ENCODE data around the gene CTDP1.

DNA sequence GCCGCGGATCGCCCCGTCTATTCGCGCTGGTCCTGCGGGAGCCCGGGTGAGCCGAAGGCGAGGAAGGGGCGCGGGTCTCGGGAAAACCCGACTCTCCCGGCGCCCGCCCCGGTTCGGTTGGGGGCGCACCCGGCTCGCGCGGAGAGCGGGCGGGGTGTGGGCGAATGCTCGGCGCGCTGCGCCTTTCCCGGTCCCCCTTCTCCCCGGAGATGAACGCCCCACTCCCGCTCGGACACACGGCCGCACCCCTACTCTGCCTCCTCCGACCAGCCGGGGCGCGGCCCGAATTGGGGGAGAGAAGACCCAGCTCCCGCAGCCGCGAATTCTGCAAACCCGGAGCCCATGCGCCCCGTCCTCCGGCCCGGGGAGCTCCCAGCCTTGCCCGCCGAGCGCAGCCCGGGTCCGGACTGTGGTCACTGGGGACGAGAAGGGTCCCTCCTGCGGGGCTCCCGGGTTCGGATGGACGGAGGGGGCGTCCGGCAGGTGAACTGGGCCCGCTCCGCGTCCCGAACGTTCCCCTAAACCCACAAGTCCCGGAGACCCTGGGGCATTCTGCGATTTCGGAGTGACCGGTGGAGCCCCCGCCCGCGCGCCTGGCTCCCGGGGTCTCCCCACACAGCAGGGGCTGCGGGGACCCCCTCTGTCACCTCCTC lies 118.9 kb downstream of the CTDP1 start:
- TF ChIP-seq CTCF (IDR thresholded peaks at IDR 0.05) (no peak), POLR2A (IDR thresholded peaks at IDR 0.05) (no peak)
